Omental fat pad (tissue), 4 donors: ENCODE measurements around the gene ASB2. TPM values are rescaled to one million over a fixed set of nuclear protein-coding genes. Genes with fewer than 3 reads are reported as not detected.

Experiments used
- ATAC-seq: fragments of 150-250 bp; one replicate; pipeline ENCODE4 v1.9.1; 2016; ENCODE audit warnings: mild to moderate bottlenecking, moderate library complexity; ENCODE audit not compliant: low FRiP score
- DNase-seq: peaks from one replicate; pipeline ENCODE4 v3.0.0-alpha.2; 2019; ENCODE audit warnings: low spot score
- total RNA-seq, 4 donors: library from RNA; depleted of rRNA; stranded (reverse); fragments of >200 nt; gene quantifications; one replicate each; pipeline ENCODE4 v1.1.0, GENCODE V29; 2016
- TF ChIP-seq, protein P1 (sequence below), 3 donors: fragments of 450-650 bp; IDR thresholded peaks; one replicate each; pipeline ENCODE4 v1.5.1; 2016 to 2017; ENCODE audit warnings: antibody characterized with exemption in 3 of 3, mild to moderate bottlenecking in 3 of 3, moderate library complexity in 2 of 3

Gene ASB2
- total RNA-seq, 4 donors from 2014 or later, result 0.36 to 2.4 (median 0.56) TPM

- no peak for ATAC-seq
- no peak for DNase-seq
- TF ChIP-seq, protein P1, sequence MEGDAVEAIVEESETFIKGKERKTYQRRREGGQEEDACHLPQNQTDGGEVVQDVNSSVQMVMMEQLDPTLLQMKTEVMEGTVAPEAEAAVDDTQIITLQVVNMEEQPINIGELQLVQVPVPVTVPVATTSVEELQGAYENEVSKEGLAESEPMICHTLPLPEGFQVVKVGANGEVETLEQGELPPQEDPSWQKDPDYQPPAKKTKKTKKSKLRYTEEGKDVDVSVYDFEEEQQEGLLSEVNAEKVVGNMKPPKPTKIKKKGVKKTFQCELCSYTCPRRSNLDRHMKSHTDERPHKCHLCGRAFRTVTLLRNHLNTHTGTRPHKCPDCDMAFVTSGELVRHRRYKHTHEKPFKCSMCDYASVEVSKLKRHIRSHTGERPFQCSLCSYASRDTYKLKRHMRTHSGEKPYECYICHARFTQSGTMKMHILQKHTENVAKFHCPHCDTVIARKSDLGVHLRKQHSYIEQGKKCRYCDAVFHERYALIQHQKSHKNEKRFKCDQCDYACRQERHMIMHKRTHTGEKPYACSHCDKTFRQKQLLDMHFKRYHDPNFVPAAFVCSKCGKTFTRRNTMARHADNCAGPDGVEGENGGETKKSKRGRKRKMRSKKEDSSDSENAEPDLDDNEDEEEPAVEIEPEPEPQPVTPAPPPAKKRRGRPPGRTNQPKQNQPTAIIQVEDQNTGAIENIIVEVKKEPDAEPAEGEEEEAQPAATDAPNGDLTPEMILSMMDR (IDR thresholded peaks at IDR 0.05), result no peak
Observed at GRCh38 chr14:93945070-93945399, 31.3 kb downstream of the ASB2 start.

DNA sequence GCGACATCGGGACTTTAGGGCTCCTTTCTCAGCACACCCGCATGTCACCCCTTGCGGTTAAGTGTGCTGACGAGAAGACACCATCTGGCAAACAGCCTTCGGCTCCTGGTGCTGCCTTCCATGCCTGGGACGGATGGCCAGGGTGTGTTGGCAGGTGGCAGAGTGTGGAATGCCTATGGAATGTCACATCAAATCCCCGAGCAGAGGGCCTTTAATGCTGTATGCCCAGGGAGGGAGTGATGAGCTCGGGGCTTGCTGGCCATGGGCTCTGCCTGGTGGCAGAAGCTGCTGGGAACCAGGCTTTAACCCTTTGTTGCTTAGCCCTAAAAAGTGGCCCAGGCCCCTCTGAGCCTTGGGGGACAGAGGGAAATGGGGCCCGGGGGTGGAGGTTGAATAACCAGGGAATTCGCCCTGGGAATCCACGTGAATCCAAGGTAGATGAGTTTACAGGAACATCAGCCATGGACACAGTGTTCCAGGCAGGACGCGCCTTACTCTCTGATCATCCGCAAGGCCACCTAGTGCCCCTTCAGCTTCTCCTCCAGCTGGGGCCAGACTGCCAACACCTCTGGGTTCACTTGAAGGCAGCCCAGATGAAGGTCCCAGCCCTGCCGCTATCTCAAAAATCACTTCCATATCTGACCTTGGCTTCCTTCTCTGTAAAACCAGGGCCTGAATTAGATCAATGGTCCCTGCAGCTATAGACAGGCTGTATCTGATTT is 31.9 kb downstream of the ASB2 start:
- DNase-seq (no peak), ATAC-seq (no peak)
- TF ChIP-seq, protein P1 (IDR thresholded peaks at IDR 0.05), result no peak

GRCh38 chr14:93943930-93944329 is 32.4 kb downstream of the ASB2 start:
- no peak for DNase-seq
- TF ChIP-seq, protein P1 (IDR thresholded peaks at IDR 0.05), result no peak
- ATAC-seq, result no peak

GRCh38 chr14:93943052-93943451 is 33.3 kb downstream of the ASB2 start:
- TF ChIP-seq, protein P1 (IDR thresholded peaks at IDR 0.05), result no peak
- ATAC-seq (no peak), DNase-seq (no peak)

DNA sequence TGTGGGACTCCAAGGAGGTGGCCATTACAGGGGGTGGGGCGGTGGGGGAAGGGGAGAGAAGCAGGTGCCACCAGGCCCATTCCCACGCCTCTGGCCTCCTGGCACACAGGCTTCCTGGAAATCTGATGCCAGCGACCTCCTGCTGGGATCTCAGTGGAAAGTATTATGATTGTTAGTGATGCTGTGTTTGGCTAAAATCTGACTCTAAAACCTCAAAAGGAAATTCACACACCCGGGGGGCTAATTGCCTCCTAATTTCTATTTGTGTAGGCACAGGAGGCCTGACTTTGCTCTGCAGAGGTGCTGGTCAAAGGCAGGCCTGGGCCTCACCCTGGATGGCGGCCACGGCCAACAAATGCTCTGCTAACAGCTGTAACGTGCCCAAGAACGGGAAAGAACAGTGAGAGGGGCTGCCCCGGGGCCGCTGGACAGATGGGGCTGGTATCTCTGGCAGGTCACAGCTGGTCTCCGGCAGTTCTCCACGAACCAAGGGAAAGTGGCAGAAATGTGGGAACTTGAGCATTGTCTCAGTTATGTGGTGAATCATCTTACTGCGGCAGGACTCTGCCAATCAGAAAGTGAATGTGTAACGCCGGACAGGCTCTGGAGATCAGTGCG is 35.0 kb downstream of the ASB2 start:
- TF ChIP-seq, protein P1 (IDR thresholded peaks at IDR 0.05), result no peak
- ATAC-seq (no peak), DNase-seq (no peak)

DNA sequence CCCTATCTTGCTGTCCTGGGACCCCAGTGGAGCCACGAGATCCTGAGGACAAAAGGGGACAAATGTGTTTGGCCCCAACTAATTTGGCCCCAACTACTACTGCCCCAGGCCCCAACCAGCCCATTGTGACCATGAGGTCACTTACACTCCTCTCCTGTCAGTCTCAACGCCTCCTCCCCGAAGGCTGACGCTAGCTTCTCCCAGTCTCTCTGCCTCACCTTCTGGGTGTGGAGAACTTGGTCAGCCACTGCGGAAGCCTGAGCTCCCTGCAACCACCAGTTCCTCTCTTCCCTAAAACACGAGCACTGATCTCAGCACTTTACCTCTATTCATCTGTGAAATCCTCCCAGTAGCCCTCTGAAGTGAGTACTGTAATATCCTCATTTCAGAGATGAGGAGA is 35.9 kb downstream of the ASB2 start:
- ATAC-seq (no peak), DNase-seq (no peak)
- TF ChIP-seq, protein P1 (IDR thresholded peaks at IDR 0.05), result no peak
